DOHH2 (cell line): ENCODE data around the gene TPCN1.

Source experiments
- CTCF ChIP-seq: fragments of 200-600 bp; sonication (generic); IDR thresholded peaks from one replicate; pipeline ENCODE4 v1.5.1; 2014; ENCODE audit warnings: antibody characterized with exemption, mild to moderate bottlenecking, low read depth, low read length; ENCODE audit not compliant: poor library complexity, severe bottlenecking
- EZH2phosphoT487 ChIP-seq: fragments of 200-600 bp; sonication (generic); IDR thresholded peaks from 2 replicates; pipeline ENCODE4 v1.6.1; 2017; ENCODE audit warnings: borderline replicate concordance, mild to moderate bottlenecking, antibody characterized with exemption, low read length, moderate library complexity, mixed read lengths

GRCh38 chr12:113302466-113302865, 81.2 kb downstream of the TPCN1 start:
- TF ChIP-seq CTCF (no peak), EZH2phosphoT487 (no peak)
